HG03378 (cell line): Measurements from ENCODE around the gene HTR3A.

Experiments
- ATAC-seq: cut with Tn5 transposase; IDR thresholded peaks from one replicate; pipeline ENCODE4 v1.9.1; 2021; ENCODE audit warnings: mild to moderate bottlenecking, moderate library complexity; ENCODE audit not compliant: unreplicated experiment

HTR3A gene

GRCh38 chr11:114016986-114017385 is 42.1 kb downstream of the HTR3A start:
- no peak for ATAC-seq

- no peak for ATAC-seq
These were observed 42.8 kb downstream of the HTR3A start for GRCh38 chr11:114017723-114018122.

- no peak for ATAC-seq
These were observed 44.1 kb downstream of the HTR3A start for GRCh38 chr11:114019046-114019445.

GRCh38 chr11:114019574-114019973 is 44.7 kb downstream of the HTR3A start:
- no peak for ATAC-seq

- ATAC-seq = no peak
These were observed 50.5 kb downstream of the HTR3A start for GRCh38 chr11:114025329-114025907.

- ATAC-seq = no peak
These were observed 51.4 kb downstream of the HTR3A start for GRCh38 chr11:114026355-114026754.

- ATAC-seq = no peak
These were observed 52.5 kb downstream of the HTR3A start for GRCh38 chr11:114027391-114027790.

- ATAC-seq = no peak
These were observed 53.0 kb downstream of the HTR3A start for GRCh38 chr11:114027926-114028325.

- ATAC-seq = no peak
These were observed 56.5 kb downstream of the HTR3A start for GRCh38 chr11:114031246-114031966.

- no peak for ATAC-seq
These were observed 57.0 kb downstream of the HTR3A start for GRCh38 chr11:114031967-114032320.

GRCh38 chr11:114033066-114033465 is 58.2 kb downstream of the HTR3A start:
- no peak for ATAC-seq

GRCh38 chr11:114033572-114033971 is 58.7 kb downstream of the HTR3A start:
- no peak for ATAC-seq

- no peak for ATAC-seq
These were observed 60.0 kb downstream of the HTR3A start for GRCh38 chr11:114034956-114035355.

GRCh38 chr11:114036147-114036811 is 61.4 kb downstream of the HTR3A start:
- no peak for ATAC-seq

- no peak for ATAC-seq
These were observed 62.0 kb downstream of the HTR3A start for GRCh38 chr11:114036958-114037357.

GRCh38 chr11:114039551-114039950 is 64.6 kb downstream of the HTR3A start:
- no peak for ATAC-seq
